ENCODE results near the gene LYPD8. TPM values are rescaled to one million over a fixed set of nuclear protein-coding genes. Genes with fewer than 3 reads are reported as not detected.
"Not testable (repeated sequence)": the region's sequence is repeated elsewhere in the genome, so short reads cannot be mapped to it uniquely, and the experiment has no call there.

Gene LYPD8, protein sequence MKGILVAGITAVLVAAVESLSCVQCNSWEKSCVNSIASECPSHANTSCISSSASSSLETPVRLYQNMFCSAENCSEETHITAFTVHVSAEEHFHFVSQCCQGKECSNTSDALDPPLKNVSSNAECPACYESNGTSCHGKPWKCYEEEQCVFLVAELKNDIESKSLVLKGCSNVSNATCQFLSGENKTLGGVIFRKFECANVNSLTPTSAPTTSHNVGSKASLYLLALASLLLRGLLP
- total RNA-seq (2022) (not detected in 2 replicates), Bru-seq, nascent RNA (not detected), BruChase-seq, experiment 1, labeled RNA remaining after a 6-hour chase (not detected), BruChase-seq, experiment 2, labeled RNA remaining after a 2-hour chase (percentile 6 among the genes with signal in this experiment)
- long read RNA-seq: 0 reads

DNA sequence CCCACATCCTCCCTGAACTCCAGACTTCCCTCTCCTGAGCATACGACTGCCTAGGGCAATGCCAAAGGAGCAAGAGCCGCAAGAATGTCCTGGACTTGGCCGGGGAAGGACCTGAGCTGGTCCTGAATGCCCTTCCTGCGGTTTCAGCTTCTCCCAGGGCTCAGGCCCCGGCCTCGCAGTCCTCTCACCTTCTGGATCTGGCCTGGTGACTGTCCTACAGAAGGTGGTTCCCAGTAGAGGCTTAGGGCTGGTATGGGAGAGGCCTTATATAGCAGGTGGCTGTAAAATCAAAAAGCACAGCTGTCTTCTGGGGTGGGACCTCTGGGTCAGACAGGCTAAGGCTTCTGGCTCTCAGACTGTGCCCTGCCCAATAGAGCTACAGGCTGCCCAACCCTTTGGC is at the start of gene LYPD8:
TSS of gene LYPD8 (minus strand) at position 243 of the 400 bp plus-strand sequence. CDS start 4,678 bp downstream, outside the sequence.
- TF ChIP-seq, protein P1, sequence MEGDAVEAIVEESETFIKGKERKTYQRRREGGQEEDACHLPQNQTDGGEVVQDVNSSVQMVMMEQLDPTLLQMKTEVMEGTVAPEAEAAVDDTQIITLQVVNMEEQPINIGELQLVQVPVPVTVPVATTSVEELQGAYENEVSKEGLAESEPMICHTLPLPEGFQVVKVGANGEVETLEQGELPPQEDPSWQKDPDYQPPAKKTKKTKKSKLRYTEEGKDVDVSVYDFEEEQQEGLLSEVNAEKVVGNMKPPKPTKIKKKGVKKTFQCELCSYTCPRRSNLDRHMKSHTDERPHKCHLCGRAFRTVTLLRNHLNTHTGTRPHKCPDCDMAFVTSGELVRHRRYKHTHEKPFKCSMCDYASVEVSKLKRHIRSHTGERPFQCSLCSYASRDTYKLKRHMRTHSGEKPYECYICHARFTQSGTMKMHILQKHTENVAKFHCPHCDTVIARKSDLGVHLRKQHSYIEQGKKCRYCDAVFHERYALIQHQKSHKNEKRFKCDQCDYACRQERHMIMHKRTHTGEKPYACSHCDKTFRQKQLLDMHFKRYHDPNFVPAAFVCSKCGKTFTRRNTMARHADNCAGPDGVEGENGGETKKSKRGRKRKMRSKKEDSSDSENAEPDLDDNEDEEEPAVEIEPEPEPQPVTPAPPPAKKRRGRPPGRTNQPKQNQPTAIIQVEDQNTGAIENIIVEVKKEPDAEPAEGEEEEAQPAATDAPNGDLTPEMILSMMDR (IDR thresholded peaks at IDR 0.05; ENCODE audit: unreplicated experiment): no peak
- H3K4me3 Mint-ChIP-seq (ENCODE audit: unreplicated experiment): no peak within 1 kb of the TSS
- intact Hi-C loops (cut with micrococcal nuclease): no loop called here
- no peaks in the 10 kb centered on the region for H3K27me3 Mint-ChIP-seq (ENCODE audit: insufficient read depth, unreplicated experiment)
- peaks cover under 1% of the 10 kb centered on the region for H3K4me1 Mint-ChIP-seq (ENCODE audit: insufficient read depth, unreplicated experiment)
- DNase-seq (ENCODE audit: unreplicated experiment): no peak
- no peaks in the 10 kb centered on the region for H3K36me3 Mint-ChIP-seq (ENCODE audit: insufficient read depth, unreplicated experiment)
- ChIA-PET CTCF (interaction anchor here (0.6 to 0.7 kb wide), 3 partner anchors 40 to 148 kb away, joined by 3 read pairs; no protein-coding TSS in a partner anchor), POLR2A (interaction anchor here (1.0 kb wide), 1 partner anchor 17 kb away, joined by 3 read pairs; no protein-coding TSS in a partner anchor)
- no peak within 1 kb of the TSS for H3K27ac Mint-ChIP-seq (ENCODE audit: low read depth, unreplicated experiment)
- no peaks in the 10 kb centered on the region for H3K9me3 Mint-ChIP-seq (ENCODE audit: unreplicated experiment)
- BruUV-seq (replicated peaks): no TSS peak

DNA sequence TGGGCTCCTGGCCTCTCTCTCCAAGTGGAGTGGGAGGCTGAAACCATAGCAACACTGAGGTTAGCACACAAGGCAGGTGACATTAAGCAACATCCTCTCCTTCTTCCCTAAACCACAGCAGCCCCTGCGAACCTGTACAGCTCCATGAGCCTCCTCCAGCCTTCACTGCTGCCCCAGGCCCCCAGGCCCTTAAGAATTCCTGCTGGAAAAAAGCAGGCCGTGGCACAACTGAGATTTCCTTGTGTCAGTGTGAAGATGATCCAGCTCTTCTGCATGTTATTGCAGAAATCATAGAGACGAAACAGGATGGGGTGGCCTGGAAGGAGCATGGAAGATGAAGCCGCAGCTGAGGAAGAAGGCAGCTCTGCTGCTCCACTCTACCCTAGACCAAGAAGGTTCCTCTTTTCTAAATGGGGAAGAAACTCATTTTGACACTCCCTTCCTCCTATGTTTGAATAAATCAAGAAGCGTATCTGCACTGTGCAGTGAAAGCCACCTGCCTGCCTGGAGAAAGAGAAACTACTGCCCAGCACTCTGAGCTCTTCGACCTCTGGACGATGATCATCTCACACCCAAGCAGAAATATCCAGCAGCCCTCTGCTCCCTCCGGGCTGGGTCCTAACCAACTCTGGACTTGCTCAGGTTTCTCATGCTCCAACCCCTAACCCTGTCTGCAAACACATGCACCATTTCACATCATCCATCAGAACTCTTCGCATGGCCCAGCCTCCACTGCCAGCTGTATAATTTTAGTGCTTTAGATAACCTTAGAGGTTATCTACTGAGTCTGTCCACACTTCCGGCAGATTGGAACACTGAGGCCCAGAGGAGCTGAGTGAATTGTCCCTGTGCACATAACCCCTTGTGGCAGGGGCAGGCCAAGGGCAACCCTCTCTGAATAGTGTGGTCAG is 49.5 kb upstream of the LYPD8 start:
- Mint-ChIP-seq H3K36me3 (ENCODE audit: insufficient read depth, unreplicated experiment) (no peaks in the 10 kb centered on the region), H3K9me3 (ENCODE audit: unreplicated experiment) (no peaks in the 10 kb centered on the region), H3K27ac (ENCODE audit: low read depth, unreplicated experiment) (no peak overlapping the region), H3K27me3 (ENCODE audit: insufficient read depth, unreplicated experiment) (peaks cover 17% of the 10 kb centered on the region), H3K4me3 (ENCODE audit: unreplicated experiment) (no peak overlapping the region), H3K4me1 (ENCODE audit: insufficient read depth, unreplicated experiment) (peaks cover under 1% of the 10 kb centered on the region)
- TF ChIP-seq, protein P1 (IDR thresholded peaks at IDR 0.05; ENCODE audit: unreplicated experiment): no peak
- ChIA-PET POLR2A (interaction anchor here (0.7 to 1.6 kb wide), 5 partner anchors 15 to 182 kb away, joined by 3 to 6 read pairs (median 5); no protein-coding TSS in a partner anchor), CTCF (interaction anchor here (0.6 to 9.7 kb wide), 18 partner anchors 8 to 562 kb away, joined by 3 to 159 read pairs (median 7); partner anchors contain the start of genes OR14I1, SH3BP5L and ZNF672)
- intact Hi-C loops (cut with micrococcal nuclease): loop anchor here (5.0 kb wide), 1 partner anchor 1123 kb away; no protein-coding TSS in a partner anchor
- BruUV-seq (replicated peaks): no TSS peak
- no peak for DNase-seq (ENCODE audit: unreplicated experiment)

DNA sequence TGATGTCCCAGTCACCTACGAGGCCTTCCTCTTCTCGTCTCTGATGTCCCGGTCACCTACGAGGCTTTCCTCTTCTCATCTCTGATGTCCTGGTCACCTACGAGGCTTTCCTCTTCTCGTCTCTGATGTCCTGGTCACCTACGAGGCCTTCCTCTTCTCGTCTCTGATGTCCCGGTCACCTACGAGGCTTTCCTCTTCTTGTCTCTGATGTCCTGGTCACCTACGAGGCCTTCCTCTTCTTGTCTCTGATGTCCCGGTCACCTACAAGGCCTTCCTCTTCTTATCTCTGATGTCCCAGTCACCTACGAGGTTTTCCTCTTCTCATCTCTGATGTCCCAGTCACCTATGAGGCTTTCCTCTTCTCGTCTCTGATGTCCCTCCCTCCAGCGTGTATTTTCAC is 47.9 kb upstream of the LYPD8 start:
- H3K27me3 Mint-ChIP-seq (ENCODE audit: insufficient read depth, unreplicated experiment): peaks cover 28% of the 10 kb centered on the region
- intact Hi-C loops (cut with micrococcal nuclease); H3K9me3 Mint-ChIP-seq (ENCODE audit: unreplicated experiment); H3K27ac Mint-ChIP-seq (ENCODE audit: low read depth, unreplicated experiment); DNase-seq (ENCODE audit: unreplicated experiment); H3K4me3 Mint-ChIP-seq (ENCODE audit: unreplicated experiment); BruUV-seq (replicated peaks); H3K36me3 Mint-ChIP-seq (ENCODE audit: insufficient read depth, unreplicated experiment); H3K4me1 Mint-ChIP-seq (ENCODE audit: insufficient read depth, unreplicated experiment): not testable (repeated sequence)
- ChIA-PET CTCF (interaction anchor here (1.2 to 9.7 kb wide), 4 partner anchors 16 to 182 kb away, joined by 5 to 159 read pairs (median 102); partner anchors contain the start of gene OR14I1), POLR2A (interaction anchor here (1.5 kb wide), 1 partner anchor 16 kb away, joined by 5 read pairs; no protein-coding TSS in a partner anchor)

DNA sequence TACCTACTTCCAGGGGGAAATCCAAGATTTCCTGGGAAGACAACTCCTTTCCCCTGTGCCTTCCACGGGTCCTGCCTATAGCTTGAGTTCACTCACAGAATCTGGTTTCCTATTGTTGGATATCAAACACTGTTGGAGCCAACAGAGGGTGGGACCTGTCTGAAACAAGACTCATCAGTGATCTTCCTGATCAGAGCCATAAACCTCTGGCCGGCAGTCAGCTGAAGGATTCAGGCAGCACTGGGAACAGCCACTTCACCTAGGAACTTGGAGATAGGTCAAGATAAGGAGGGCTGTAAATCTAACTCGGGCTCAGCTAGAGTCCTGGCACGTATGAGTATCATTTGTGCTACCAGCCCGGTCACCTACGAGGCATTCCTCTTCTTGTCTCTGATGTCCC is 46.9 kb upstream of the LYPD8 start:
- BruUV-seq (replicated peaks): no TSS peak
- no peaks in the 10 kb centered on the region for H3K9me3 Mint-ChIP-seq (ENCODE audit: unreplicated experiment)
- ChIA-PET CTCF (interaction anchor here (0.5 to 1.3 kb wide), 3 partner anchors 11 to 836 kb away, joined by 3 to 7 read pairs (median 4); no protein-coding TSS in a partner anchor), POLR2A (no interaction called here)
- no peak overlapping the region for H3K27ac Mint-ChIP-seq (ENCODE audit: low read depth, unreplicated experiment)
- intact Hi-C loops (cut with micrococcal nuclease): no loop called here
- TF ChIP-seq, protein P1 (IDR thresholded peaks at IDR 0.05; ENCODE audit: unreplicated experiment): no peak
- peaks cover 38% of the 10 kb centered on the region for H3K27me3 Mint-ChIP-seq (ENCODE audit: insufficient read depth, unreplicated experiment)
- no peak for DNase-seq (ENCODE audit: unreplicated experiment)
- no peaks in the 10 kb centered on the region for H3K36me3 Mint-ChIP-seq (ENCODE audit: insufficient read depth, unreplicated experiment)
- no peak overlapping the region for H3K4me3 Mint-ChIP-seq (ENCODE audit: unreplicated experiment)
- no peaks in the 10 kb centered on the region for H3K4me1 Mint-ChIP-seq (ENCODE audit: insufficient read depth, unreplicated experiment)

All from MCF 10A (cell line).